Measurements from ENCODE around the gene NBL1.
A peak's percentile ranks its signal among the peaks of the same experiment; 100 is the strongest.

Gene NBL1

GRCh38 chr1:19618428-19618827 is 25.7 kb upstream of the NBL1 start:
- H3K9ac ChIP-seq (ENCODE audit: low read depth, low read length, poor library complexity), result no peak overlapping the region
- no CpG with 5 or more reads among the region's 3 CpGs for WGBS, 2 donors (ENCODE audit: extremely low coverage in 2 of 2, insufficient read length in 2 of 2, insufficient replicate concordance in 1 of 2)
- H2AK5ac ChIP-seq (ENCODE audit: low read depth, low read length), result no peak overlapping the region

GRCh38 chr1:19619697-19620384 is 24.3 kb upstream of the NBL1 start:
- Histone ChIP-seq H2BK120ac (ENCODE audit: low read depth, low read length) (no peak overlapping the region), H3K27ac (replicated peaks; ENCODE audit: low read length) (no peak overlapping the region), H2BK12ac (ENCODE audit: low read length) (no peak overlapping the region), H3K23ac (ENCODE audit: low read depth, low read length, poor library complexity) (no peak overlapping the region), H2AFZ (ENCODE audit: low read length) (no peak overlapping the region), H3K9ac (ENCODE audit: low read depth, low read length, poor library complexity) (no peak overlapping the region), H2AK5ac (ENCODE audit: low read depth, low read length) (no peak overlapping the region), H3K79me1 (ENCODE audit: low read depth, low read length) (no peaks in the 10 kb centered on the region), H3K4me1 (ENCODE audit: control insufficient read depth in 2 of 2, insufficient read depth in 1 of 2, low read depth in 1 of 2, low read length in 2 of 2) (peaks cover 0 to 3% of the 10 kb centered on the region in 2 donors), H3K27me3 (ENCODE audit: control insufficient read depth in 3 of 3, insufficient read depth in 3 of 3, low read depth in 1 of 3, low read length in 3 of 3) (no peaks in the 10 kb centered on the region), H3K4me2 (ENCODE audit: insufficient read depth, low read length, poor library complexity, severe bottlenecking) (no peak overlapping the region), H4K91ac (ENCODE audit: low read depth, low read length, poor library complexity) (no peak overlapping the region), H4K8ac (ENCODE audit: low read depth, low read length) (no peak overlapping the region), H3K4me3 (ENCODE audit: low read length in 2 of 2) (no peak overlapping the region), H2BK15ac (ENCODE audit: low read length) (no peak overlapping the region), H3K4ac (ENCODE audit: low read length) (no peak overlapping the region), H2BK5ac (ENCODE audit: low read length) (no peak overlapping the region), H3K14ac (ENCODE audit: low read length) (no peak overlapping the region), H3K18ac (ENCODE audit: low read length) (no peak overlapping the region), H3K36me3 (replicated peaks in 1 of 2; ENCODE audit: control insufficient read depth in 2 of 2, insufficient read depth in 2 of 2, low read length in 2 of 2) (peaks cover 2 to 33% of the 10 kb centered on the region in 2 donors), H3K9me3 (replicated peaks in 1 of 2; ENCODE audit: control insufficient read depth in 2 of 2, insufficient read depth in 1 of 2, low read depth in 1 of 2, low read length in 2 of 2) (peaks cover 0 to 2% of the 10 kb centered on the region in 2 donors)
- no peak for DNase-seq (ENCODE audit: low spot score)
- WGBS, 2 donors (ENCODE audit: extremely low coverage in 2 of 2, insufficient read length in 2 of 2, insufficient replicate concordance in 1 of 2), result no CpG with 5 or more reads among the region's 3 CpGs

More at GRCh38 chr1:19618428-19618827, 25.7 kb upstream of the NBL1 start:
- H2BK120ac ChIP-seq (ENCODE audit: low read depth, low read length), result no peak overlapping the region
- no peak overlapping the region for H3K4ac ChIP-seq (ENCODE audit: low read length)
- no peak overlapping the region for H3K14ac ChIP-seq (ENCODE audit: low read length)
- H3K36me3 ChIP-seq (replicated peaks in 1 of 2; ENCODE audit: control insufficient read depth in 2 of 2, insufficient read depth in 2 of 2, low read length in 2 of 2), result peaks cover 0 to 24% of the 10 kb centered on the region in 2 donors
- H2AFZ ChIP-seq (ENCODE audit: low read length), result no peak overlapping the region
- no peak overlapping the region for H3K4me2 ChIP-seq (ENCODE audit: insufficient read depth, low read length, poor library complexity, severe bottlenecking)
- peaks cover under 1% of the 10 kb centered on the region for H3K79me1 ChIP-seq (ENCODE audit: low read depth, low read length)
- no peak overlapping the region for H3K23ac ChIP-seq (ENCODE audit: low read depth, low read length, poor library complexity)
- H4K8ac ChIP-seq (ENCODE audit: low read depth, low read length), result no peak overlapping the region
- H3K4me1 ChIP-seq (ENCODE audit: control insufficient read depth in 2 of 2, insufficient read depth in 1 of 2, low read depth in 1 of 2, low read length in 2 of 2), result peaks cover 0 to 4% of the 10 kb centered on the region in 2 donors
- no peak overlapping the region for H2BK12ac ChIP-seq (ENCODE audit: low read length)
- peaks cover 0 to 2% of the 10 kb centered on the region in 2 donors for H3K9me3 ChIP-seq (replicated peaks in 1 of 2; ENCODE audit: control insufficient read depth in 2 of 2, insufficient read depth in 1 of 2, low read depth in 1 of 2, low read length in 2 of 2)
- no peak overlapping the region for H4K91ac ChIP-seq (ENCODE audit: low read depth, low read length, poor library complexity)
- H3K27me3 ChIP-seq (ENCODE audit: control insufficient read depth in 3 of 3, insufficient read depth in 3 of 3, low read depth in 1 of 3, low read length in 3 of 3), result no peaks in the 10 kb centered on the region
- no peak overlapping the region for H3K27ac ChIP-seq (replicated peaks; ENCODE audit: low read length)
- H2BK15ac ChIP-seq (ENCODE audit: low read length), result no peak overlapping the region
- no peak overlapping the region for H2BK5ac ChIP-seq (ENCODE audit: low read length)
- H3K4me3 ChIP-seq (ENCODE audit: low read length in 2 of 2), result no peak overlapping the region
- H3K18ac ChIP-seq (ENCODE audit: low read length), result no peak overlapping the region
- DNase-seq (ENCODE audit: low spot score), result no peak

- Histone ChIP-seq H3K4me1 (ENCODE audit: control insufficient read depth in 2 of 2, insufficient read depth in 1 of 2, low read depth in 1 of 2, low read length in 2 of 2) (no peaks in the 10 kb centered on the region), H3K27ac (replicated peaks; ENCODE audit: low read length) (no peak overlapping the region)
- WGBS, 2 donors (ENCODE audit: extremely low coverage in 2 of 2, insufficient read length in 2 of 2, insufficient replicate concordance in 1 of 2), result no CpG with 5 or more reads among the region's 3 CpGs
Measured at GRCh38 chr1:19620786-19621185, 23.3 kb upstream of the NBL1 start.

GRCh38 chr1:19621274-19621950 is 22.7 kb upstream of the NBL1 start:
- no CpG with 5 or more reads among the region's 4 CpGs for WGBS, 2 donors (ENCODE audit: extremely low coverage in 2 of 2, insufficient read length in 2 of 2, insufficient replicate concordance in 1 of 2)
- DNase-seq (ENCODE audit: low spot score), result no peak
- Histone ChIP-seq H3K9me3 (replicated peaks in 1 of 2; ENCODE audit: control insufficient read depth in 2 of 2, insufficient read depth in 1 of 2, low read depth in 1 of 2, low read length in 2 of 2) (peaks cover 0 to 2% of the 10 kb centered on the region in 2 donors), H3K14ac (ENCODE audit: low read length) (no peak overlapping the region), H4K8ac (ENCODE audit: low read depth, low read length) (no peak overlapping the region), H2BK5ac (ENCODE audit: low read length) (no peak overlapping the region), H3K4ac (ENCODE audit: low read length) (no peak overlapping the region), H3K4me2 (ENCODE audit: insufficient read depth, low read length, poor library complexity, severe bottlenecking) (no peak overlapping the region), H2AK5ac (ENCODE audit: low read depth, low read length) (no peak overlapping the region), H3K79me1 (ENCODE audit: low read depth, low read length) (no peaks in the 10 kb centered on the region), H3K4me3 (ENCODE audit: low read length in 2 of 2) (peak overlapping the region in 1 of 2 donors; percentile 14), H2AFZ (ENCODE audit: low read length) (no peak overlapping the region), H4K91ac (ENCODE audit: low read depth, low read length, poor library complexity) (no peak overlapping the region), H3K18ac (ENCODE audit: low read length) (no peak overlapping the region), H2BK12ac (ENCODE audit: low read length) (no peak overlapping the region), H3K36me3 (replicated peaks in 1 of 2; ENCODE audit: control insufficient read depth in 2 of 2, insufficient read depth in 2 of 2, low read length in 2 of 2) (peaks cover 4 to 40% of the 10 kb centered on the region in 2 donors), H2BK120ac (ENCODE audit: low read depth, low read length) (no peak overlapping the region), H3K23ac (ENCODE audit: low read depth, low read length, poor library complexity) (no peak overlapping the region), H3K27ac (replicated peaks; ENCODE audit: low read length) (no peak overlapping the region), H2BK15ac (ENCODE audit: low read length) (no peak overlapping the region), H3K4me1 (ENCODE audit: control insufficient read depth in 2 of 2, insufficient read depth in 1 of 2, low read depth in 1 of 2, low read length in 2 of 2) (no peaks in the 10 kb centered on the region), H3K9ac (ENCODE audit: low read depth, low read length, poor library complexity) (no peak overlapping the region), H3K27me3 (ENCODE audit: control insufficient read depth in 3 of 3, insufficient read depth in 3 of 3, low read depth in 1 of 3, low read length in 3 of 3) (no peaks in the 10 kb centered on the region)

More at GRCh38 chr1:19620786-19621185, 23.3 kb upstream of the NBL1 start:
- Histone ChIP-seq H4K8ac (ENCODE audit: low read depth, low read length) (no peak overlapping the region), H3K27me3 (ENCODE audit: control insufficient read depth in 3 of 3, insufficient read depth in 3 of 3, low read depth in 1 of 3, low read length in 3 of 3) (no peaks in the 10 kb centered on the region), H3K14ac (ENCODE audit: low read length) (no peak overlapping the region), H3K4me2 (ENCODE audit: insufficient read depth, low read length, poor library complexity, severe bottlenecking) (no peak overlapping the region), H2BK15ac (ENCODE audit: low read length) (no peak overlapping the region), H3K79me1 (ENCODE audit: low read depth, low read length) (no peaks in the 10 kb centered on the region), H3K9ac (ENCODE audit: low read depth, low read length, poor library complexity) (no peak overlapping the region), H2BK120ac (ENCODE audit: low read depth, low read length) (no peak overlapping the region), H2BK12ac (ENCODE audit: low read length) (no peak overlapping the region), H3K18ac (ENCODE audit: low read length) (no peak overlapping the region), H3K36me3 (replicated peaks in 1 of 2; ENCODE audit: control insufficient read depth in 2 of 2, insufficient read depth in 2 of 2, low read length in 2 of 2) (peaks cover 4 to 36% of the 10 kb centered on the region in 2 donors), H3K9me3 (replicated peaks in 1 of 2; ENCODE audit: control insufficient read depth in 2 of 2, insufficient read depth in 1 of 2, low read depth in 1 of 2, low read length in 2 of 2) (peaks cover 0 to 2% of the 10 kb centered on the region in 2 donors), H3K4me3 (ENCODE audit: low read length in 2 of 2) (no peak overlapping the region), H2AK5ac (ENCODE audit: low read depth, low read length) (no peak overlapping the region), H2BK5ac (ENCODE audit: low read length) (no peak overlapping the region), H3K23ac (ENCODE audit: low read depth, low read length, poor library complexity) (no peak overlapping the region), H4K91ac (ENCODE audit: low read depth, low read length, poor library complexity) (no peak overlapping the region), H2AFZ (ENCODE audit: low read length) (no peak overlapping the region), H3K4ac (ENCODE audit: low read length) (no peak overlapping the region)
- no peak for DNase-seq (ENCODE audit: low spot score)

Data from neuronal stem cell (in vitro differentiated cells).